Left ventricle myocardium inferior (tissue), 1 donor: ENCODE measurements around the gene IKZF1. TPM values are rescaled to one million over a fixed set of nuclear protein-coding genes. Genes with fewer than 3 reads are reported as not detected.

ENCODE experiments used
- DNase-seq: peaks from one replicate; pipeline ENCODE4 v3.0.0-alpha.2; 2020
- H3K27ac ChIP-seq: fragments of 200-600 bp; replicated peaks from 2 replicates; pipeline ENCODE4 v1.8.0; 2021
- H3K27me3 ChIP-seq: fragments of 200-600 bp; 2 replicates; pipeline ENCODE4 v1.8.0; 2021; ENCODE audit warnings: low read depth
- H3K36me3 ChIP-seq: fragments of 200-600 bp; 2 replicates; pipeline ENCODE4 v1.8.0; 2021
- H3K4me1 ChIP-seq: fragments of 200-600 bp; 2 replicates; pipeline ENCODE4 v1.8.0; 2021
- H3K4me3 ChIP-seq: fragments of 200-600 bp; 2 replicates; pipeline ENCODE4 v1.8.0; 2021; ENCODE audit warnings: mild to moderate bottlenecking, moderate library complexity
- H3K9me3 ChIP-seq: fragments of 200-600 bp; replicated peaks from 2 replicates; pipeline ENCODE4 v1.8.0; 2021
- CTCF ChIP-seq: fragments of 200-600 bp; IDR thresholded peaks from 2 replicates; pipeline ENCODE4 v1.8.0; 2021; ENCODE audit warnings: antibody characterized with exemption, mild to moderate bottlenecking, borderline replicate concordance
- intact Hi-C: fragments of 100-400 bp; cut with micrococcal nuclease; formaldehyde crosslinking; loops from one replicate; pipeline ENCODE4 v1.11.0; 2022
- total RNA-seq: library from RNA; stranded (reverse); fragmentation: NEBNext Ultra II Directional; extraction: Animal tissue kit (Norgen Biotek cat#: 25700); gene quantifications from one replicate; pipeline ENCODE4 v1.2.1, GENCODE V29; 2021
- donor health status: DM: no; HTN: yes; CAD: no; lungs with severe emphysema.

The IKZF1 gene
- total RNA-seq, 1 donor from 2014 or later: 2.1 TPM

- Histone ChIP-seq H3K27ac (no peak overlapping the region), H3K9me3 (no peaks in the 10 kb centered on the region), H3K4me1 (no peaks in the 10 kb centered on the region), H3K4me3 (no peak overlapping the region), H3K36me3 (no peaks in the 10 kb centered on the region), H3K27me3 (peaks cover 7% of the 10 kb centered on the region)
- intact Hi-C loops: loop anchor here (5.0 kb wide), 1 partner anchor 209 kb away; no protein-coding TSS in a partner anchor
- no peak for TF ChIP-seq CTCF
- no peak for DNase-seq
Measured at GRCh38 chr7:50415844-50416364, 111.4 kb downstream of the IKZF1 start.

GRCh38 chr7:50416527-50417182 is 112.1 kb downstream of the IKZF1 start:
- H3K9me3 ChIP-seq: no peaks in the 10 kb centered on the region
- H3K4me1 ChIP-seq: no peaks in the 10 kb centered on the region
- H3K27ac ChIP-seq: no peak overlapping the region
- no peaks in the 10 kb centered on the region for H3K36me3 ChIP-seq
- no peak overlapping the region for H3K4me3 ChIP-seq
- no peak for TF ChIP-seq CTCF
- H3K27me3 ChIP-seq: peaks cover 13% of the 10 kb centered on the region
- no peak for DNase-seq
- intact Hi-C loops: loop anchor here (5.0 kb wide), 1 partner anchor 209 kb away; no protein-coding TSS in a partner anchor

GRCh38 chr7:50418086-50418515 is 113.6 kb downstream of the IKZF1 start:
- peak; percentile 77 for TF ChIP-seq CTCF
- no peaks in the 10 kb centered on the region for H3K36me3 ChIP-seq
- H3K4me1 ChIP-seq: no peaks in the 10 kb centered on the region
- peaks cover 7% of the 10 kb centered on the region for H3K27me3 ChIP-seq
- no peak overlapping the region for H3K27ac ChIP-seq
- H3K9me3 ChIP-seq: no peaks in the 10 kb centered on the region
- peak; percentile 55 for DNase-seq
- H3K4me3 ChIP-seq: no peak overlapping the region
- intact Hi-C loops: loop anchor here (5.0 kb wide), 1 partner anchor 211 kb away; no protein-coding TSS in a partner anchor

GRCh38 chr7:50418526-50419290 is 114.2 kb downstream of the IKZF1 start:
- intact Hi-C loops: loop anchor here (5.0 kb wide), 1 partner anchor 211 kb away; no protein-coding TSS in a partner anchor
- H3K4me1 ChIP-seq: no peaks in the 10 kb centered on the region

More at GRCh38 chr7:50418526-50419290, 114.2 kb downstream of the IKZF1 start:
- Histone ChIP-seq H3K27ac (no peak overlapping the region), H3K36me3 (no peaks in the 10 kb centered on the region), H3K4me3 (no peak overlapping the region), H3K9me3 (no peaks in the 10 kb centered on the region), H3K27me3 (peaks cover 7% of the 10 kb centered on the region)
- TF ChIP-seq CTCF: no peak
- DNase-seq: no peak
